CD4-positive, alpha-beta T cell treated with Interleukin-15 for 1 hour (primary cell): ENCODE data around the gene DEK.
"Not testable (repeated sequence)": the region's sequence is repeated elsewhere in the genome, so short reads cannot be mapped to it uniquely, and the experiment has no call there.

Experiments used
- DNase-seq: peaks from one replicate; pipeline ENCODE4 v3.0.0-alpha.2; 2020

The DEK gene

DNA sequence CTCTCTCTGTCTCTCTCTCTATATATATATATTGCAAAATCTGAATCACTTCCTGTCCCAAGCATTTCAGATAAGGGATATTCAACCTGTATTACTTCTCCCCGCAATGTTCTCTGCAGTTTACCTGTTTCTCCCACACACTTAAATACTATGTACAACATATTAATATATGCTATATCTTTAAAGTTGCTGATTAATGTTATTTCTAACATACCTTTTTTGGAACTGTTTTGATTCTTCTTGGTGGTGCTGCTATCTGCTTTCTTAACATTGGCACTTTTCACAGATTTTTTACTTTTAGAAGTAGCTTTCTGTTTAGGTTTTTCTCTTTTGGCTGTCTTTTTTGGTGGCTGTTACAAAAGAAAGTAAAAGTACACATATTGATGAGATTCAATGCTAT, 27.2 kb downstream of the DEK start:
- DNase-seq = no peak

- DNase-seq = no peak
Measured at GRCh38 chr6:18235524-18235923, 28.8 kb downstream of the DEK start.

DNA sequence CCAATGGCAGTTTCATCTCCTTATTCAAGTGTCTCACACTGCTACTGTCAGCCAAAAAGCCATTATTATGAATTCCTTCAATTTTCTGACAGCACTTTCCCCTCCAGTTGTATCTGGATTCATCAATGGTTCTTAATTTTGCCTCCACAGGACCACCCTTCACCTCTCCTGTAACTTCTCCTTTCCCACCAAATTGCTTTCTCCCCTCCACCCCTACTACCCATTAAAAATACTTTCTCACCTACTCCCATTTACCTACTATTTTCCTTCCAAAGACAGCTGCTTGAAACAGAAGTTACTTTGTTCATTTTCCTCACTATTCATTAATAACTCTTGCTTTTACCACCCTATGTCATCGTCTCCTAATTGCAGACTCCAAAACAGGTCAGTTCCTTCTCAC, 29.8 kb downstream of the DEK start:
- DNase-seq = no peak

DNA sequence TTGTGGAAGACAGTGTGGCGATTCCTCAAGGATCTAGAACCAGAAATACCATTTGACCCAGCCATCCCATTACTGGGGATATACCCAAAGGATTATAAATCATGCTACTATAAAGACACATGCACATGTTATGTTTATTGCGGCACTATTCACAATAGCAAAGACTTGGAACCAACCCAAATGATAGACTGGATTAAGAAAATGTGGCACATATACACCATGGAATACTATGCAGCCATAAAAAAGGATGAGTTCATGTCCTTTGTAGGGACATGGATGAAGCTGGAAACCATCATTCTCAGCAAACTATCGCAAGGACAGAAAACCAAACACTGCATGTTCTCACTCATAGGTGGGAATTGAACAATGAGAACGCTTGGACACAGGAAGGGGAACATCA, 30.6 kb downstream of the DEK start:
- DNase-seq = not testable (repeated sequence)

DNA sequence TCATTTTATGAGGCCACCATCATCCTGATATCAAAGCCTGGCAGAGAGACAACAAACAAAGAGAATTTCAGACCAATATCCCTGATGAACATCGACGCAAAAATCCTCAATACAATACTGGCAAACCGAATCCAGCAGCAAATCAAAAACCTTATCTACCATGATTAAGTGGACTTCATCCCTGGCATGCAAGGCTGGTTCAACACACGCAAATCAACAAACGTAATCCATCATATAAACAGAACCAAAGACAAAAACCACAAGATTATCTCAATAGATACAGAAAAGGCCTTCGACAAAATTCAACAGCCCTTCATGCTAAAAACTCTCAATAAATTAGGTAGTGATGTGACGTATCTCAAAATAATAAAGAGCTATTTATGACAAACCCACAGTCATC, 32.5 kb downstream of the DEK start:
- not testable (repeated sequence) for DNase-seq

DNA sequence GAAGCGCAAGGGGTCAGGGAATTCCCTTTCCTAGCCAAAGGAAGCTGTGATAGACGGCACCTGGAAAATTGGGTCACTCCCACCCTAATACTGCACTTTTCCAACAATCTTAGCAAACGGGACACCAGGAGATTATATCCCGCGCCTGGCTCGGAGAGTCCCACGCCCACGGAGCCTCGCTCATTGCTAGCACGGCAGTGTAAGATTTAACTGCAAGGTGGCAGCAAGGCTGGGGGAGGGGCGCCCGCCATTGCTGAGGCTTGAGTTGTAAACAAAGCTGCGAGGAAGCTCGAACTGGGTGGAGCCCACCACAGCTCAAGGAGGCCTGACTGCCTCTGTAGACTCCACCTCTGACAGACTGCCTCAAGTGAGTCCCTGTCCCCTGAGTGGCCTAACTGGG, 35.7 kb downstream of the DEK start:
- DNase-seq = not testable (repeated sequence)

- not testable (repeated sequence) for DNase-seq
Measured at GRCh38 chr6:18227166-18227565, 37.2 kb downstream of the DEK start.

DNA sequence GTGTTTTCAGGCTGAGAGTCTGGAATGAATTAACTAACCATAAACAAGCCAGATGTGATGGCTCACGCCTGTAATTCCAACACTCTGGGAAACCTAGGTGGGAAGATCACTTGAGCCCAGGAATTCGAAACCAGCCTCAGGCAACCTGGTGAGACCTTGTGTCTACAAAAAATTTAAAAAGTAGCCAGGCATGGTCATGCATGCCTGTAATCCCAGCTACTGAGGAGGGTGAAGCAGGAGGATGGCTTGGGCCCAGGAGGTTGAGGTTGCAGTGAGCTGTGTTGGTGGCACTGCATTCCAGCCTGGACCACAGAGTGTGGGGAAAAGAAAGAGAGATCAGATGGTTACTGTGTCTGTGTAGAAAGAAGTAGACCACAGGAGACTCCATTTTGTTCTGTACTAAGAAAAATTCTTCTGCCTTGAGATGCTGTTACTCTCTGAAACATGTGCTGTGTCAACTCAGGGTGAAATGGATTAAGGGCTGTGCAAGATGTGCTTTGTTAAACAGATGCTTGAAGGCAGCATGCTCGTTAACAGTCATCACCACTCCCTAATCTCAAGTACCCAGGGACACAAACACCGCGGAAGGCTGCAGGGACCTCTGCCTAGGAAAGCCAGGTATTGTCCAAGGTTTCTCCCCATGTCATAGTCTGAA, 37.8 kb downstream of the DEK start:
- DNase-seq = not testable (repeated sequence)

DNA sequence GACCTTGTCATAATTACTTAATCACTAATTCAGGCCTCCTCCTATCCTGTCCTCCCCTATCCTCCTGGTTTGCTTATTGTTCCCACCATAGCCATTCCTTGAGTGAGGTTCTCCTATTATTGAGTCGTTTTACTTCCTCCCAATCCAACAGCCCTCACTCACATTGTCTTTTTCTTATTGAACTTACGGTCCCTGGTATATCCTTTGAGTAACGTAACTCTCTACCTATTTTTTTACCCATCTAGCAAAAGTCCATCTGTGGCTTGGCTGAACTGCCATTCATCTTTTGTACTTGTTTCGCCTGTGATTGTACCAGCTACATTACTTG, 43.1 kb downstream of the DEK start:
- no peak for DNase-seq

- DNase-seq = no peak
Measured at GRCh38 chr6:18219591-18219990, 44.7 kb downstream of the DEK start.

DNA sequence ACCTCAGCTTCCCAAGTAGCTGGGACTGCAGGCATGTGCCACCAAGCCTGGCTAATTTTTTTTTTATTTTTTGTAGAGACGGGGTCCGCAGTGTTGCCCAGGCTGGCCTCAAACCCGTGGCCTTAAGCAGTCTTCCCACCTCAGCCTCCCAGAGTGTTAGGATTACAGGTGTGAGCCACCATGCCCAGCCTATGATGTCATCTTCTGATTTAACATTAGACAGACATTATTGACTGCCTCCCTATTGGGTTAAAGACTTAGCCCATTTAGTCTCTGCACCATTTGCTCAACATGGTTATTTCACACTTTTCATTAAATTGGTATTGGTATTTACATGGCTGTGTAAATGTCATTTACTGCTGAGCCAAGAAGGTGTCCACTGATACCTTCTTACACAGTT, 46.1 kb downstream of the DEK start:
- DNase-seq = no peak

DNA sequence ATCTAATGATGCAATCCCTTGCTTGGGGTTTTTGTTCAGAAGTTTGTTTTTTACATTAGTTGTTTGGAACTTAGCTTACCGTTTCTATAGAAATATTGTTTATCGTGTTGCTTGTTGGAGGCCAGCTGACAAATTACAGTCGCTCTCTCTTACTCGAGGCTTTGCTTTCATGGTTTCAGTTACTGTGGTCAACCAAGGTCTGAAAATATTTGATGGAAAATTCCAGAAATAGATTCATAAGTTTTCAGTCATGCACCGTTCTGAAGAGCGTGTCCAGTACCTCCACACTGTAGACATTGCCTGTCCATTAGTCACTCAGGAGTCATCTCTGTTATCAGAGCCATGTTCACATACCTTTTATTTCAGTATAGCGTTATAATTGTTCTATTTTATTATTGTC, 47.9 kb downstream of the DEK start:
- no peak for DNase-seq

- no peak for DNase-seq
Measured at GRCh38 chr6:18215436-18215835, 48.9 kb downstream of the DEK start.

- DNase-seq = no peak
Measured at GRCh38 chr6:18214003-18214402, 50.3 kb downstream of the DEK start.

DNA sequence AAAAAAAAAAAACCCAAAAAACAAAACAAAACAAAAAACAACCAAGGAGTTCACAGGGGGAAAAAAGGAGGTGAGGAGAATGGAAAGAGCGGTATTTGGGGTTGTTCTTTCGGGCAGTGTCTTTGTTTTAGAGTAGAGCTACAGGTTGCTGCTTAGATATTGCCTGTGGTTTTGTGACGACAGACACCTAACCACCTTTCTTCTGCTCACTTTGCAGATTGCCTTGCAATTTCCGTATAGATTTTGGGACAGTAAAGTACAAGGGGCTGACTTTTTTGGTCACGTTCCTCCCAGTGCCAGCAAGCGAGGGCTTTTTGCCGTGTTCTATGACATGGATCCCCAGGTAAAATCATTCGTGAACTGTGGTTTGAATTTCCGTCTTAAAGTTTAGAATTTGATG, 50.9 kb downstream of the DEK start:
- DNase-seq = no peak

DNA sequence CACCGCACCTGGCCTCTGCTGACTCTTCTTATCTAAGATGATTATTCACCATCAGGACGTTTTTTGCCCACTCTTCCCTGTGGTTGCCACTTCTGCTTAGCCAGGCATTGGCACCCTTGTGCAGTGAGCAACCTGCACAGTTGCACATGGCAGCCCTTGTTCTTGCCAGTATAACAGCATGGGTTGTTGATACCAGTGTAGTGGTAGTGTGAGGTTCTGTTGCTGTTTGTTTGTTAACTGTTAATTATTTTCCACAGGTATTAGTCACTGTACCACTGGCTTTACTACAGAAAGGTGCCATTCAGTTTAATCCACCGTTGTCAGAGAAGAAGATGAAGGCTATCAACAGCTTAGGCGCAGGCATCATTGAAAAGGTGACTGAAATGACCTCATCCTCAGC, 52.1 kb downstream of the DEK start:
- no peak for DNase-seq

DNA sequence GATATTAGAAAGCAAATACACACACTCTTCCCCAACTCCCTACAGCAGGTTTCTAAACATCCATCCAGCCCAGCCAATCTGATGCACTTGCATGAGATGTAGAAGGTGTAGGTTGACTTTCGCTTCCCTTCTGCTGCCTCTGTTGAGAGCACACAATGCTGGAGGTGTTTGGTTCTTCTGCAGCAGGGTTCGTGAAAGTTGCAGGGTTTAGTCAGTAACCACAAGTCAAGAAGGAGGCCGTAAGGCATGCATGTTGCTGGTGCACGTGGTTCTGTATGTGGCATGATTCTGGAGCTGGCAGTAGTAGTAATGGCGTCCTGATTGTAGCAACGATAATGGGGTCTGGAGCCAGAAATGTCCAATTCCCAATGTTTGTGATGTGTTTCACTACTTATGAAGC, 53.0 kb downstream of the DEK start:
- DNase-seq = no peak

- DNase-seq = no peak
Measured at GRCh38 chr6:18210707-18211106, 53.6 kb downstream of the DEK start.

DNA sequence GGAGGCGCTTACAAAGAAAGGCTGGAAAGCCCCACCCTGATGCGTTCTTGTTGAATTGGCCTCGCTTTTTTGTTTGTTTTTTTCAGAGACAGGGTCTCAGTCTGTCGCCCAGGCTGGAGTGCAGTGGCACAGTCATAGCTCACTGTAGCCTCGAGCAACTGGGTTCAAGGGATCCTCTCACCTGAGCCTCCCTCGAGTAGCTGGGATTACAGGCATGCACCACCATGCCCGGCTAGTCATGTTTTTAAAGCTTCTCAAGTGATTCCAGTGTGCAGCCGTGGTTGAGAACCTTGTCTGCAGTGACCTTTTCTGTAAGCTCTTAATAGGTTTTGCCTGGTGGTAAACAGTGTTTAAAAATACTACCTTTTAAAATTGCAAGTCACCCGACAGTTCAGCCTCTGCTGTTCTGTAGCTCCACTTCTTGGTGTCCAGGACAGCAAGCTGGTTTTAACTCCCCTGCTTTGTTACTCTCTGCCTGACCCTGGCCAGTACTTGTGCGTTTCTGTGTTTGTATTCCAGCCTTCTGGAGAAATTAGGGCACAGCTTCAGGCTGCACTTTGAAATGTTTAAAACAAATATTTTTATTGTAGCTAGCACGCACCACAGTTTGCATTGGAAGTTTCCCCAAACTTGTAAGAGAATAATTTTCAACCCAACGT, 54.7 kb downstream of the DEK start:
- no peak for DNase-seq

GRCh38 chr6:18208778-18209177, 55.6 kb downstream of the DEK start:
- not testable (repeated sequence) for DNase-seq

GRCh38 chr6:18207949-18208348, 56.4 kb downstream of the DEK start:
- no peak for DNase-seq

GRCh38 chr6:18207438-18207837, 56.9 kb downstream of the DEK start:
- no peak for DNase-seq

DNA sequence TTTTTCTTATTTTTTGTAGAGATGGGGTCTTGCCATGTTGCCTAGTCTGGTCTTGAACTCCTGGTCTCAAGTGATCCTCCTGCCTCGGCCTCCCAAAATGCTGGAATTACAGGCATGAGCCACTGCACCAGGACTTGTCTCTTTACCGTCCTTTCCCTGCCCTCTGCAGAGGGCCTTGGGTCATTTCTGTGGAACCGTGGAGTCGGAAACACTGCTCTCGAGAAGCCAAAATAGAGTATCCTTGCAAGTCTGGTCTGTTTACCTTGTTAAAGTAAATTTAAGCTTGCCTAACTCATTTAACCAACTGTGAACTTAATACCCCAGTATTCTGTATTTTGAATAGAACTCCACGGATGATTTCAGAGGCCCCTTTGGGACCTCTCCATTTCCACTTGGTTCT, 57.7 kb downstream of the DEK start:
- no peak for DNase-seq

GRCh38 chr6:18204691-18205090, 59.6 kb downstream of the DEK start:
- DNase-seq = no peak

DNA sequence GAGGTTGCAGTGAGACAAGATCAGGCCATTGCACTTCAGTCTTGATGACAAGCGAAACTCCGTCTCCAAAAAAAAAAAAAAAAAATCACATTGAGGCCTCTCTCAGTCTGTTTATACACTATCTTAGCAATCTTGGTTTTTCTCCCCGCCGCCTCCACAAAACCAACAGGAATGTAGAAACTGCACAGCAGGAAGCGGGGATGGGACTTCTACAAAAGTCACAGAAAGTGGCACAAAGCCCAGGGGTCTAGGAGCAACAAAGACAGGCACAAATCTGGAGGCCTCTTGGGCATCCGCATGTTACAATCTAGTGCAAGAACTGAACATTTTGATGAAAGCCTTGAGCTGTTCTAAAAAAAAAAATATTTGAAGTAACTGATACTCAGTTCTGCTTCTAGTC, 60.5 kb downstream of the DEK start:
- DNase-seq = no peak
